ENCODE measurements around the gene PTGS2.

DNA sequence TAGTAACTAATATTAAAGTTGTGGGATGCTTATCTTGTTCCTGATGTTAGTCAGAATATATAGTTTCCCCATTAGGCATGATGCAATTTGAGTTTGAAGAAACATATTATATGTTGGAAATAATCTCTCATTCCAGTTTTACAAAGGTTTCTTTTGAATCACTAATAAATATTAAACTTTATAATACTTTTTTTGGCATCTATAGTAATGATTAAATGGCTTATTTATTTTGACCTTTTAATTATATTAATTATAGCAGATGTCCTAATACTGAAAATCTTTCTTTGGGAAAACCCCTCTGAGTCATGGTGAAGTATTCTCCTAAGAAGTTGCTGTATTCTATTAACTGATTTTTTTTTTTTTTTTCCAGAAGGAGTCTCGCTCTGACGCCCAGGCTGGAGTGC, 28.5 kb upstream of the PTGS2 start:
- TF ChIP-seq, protein P1, sequence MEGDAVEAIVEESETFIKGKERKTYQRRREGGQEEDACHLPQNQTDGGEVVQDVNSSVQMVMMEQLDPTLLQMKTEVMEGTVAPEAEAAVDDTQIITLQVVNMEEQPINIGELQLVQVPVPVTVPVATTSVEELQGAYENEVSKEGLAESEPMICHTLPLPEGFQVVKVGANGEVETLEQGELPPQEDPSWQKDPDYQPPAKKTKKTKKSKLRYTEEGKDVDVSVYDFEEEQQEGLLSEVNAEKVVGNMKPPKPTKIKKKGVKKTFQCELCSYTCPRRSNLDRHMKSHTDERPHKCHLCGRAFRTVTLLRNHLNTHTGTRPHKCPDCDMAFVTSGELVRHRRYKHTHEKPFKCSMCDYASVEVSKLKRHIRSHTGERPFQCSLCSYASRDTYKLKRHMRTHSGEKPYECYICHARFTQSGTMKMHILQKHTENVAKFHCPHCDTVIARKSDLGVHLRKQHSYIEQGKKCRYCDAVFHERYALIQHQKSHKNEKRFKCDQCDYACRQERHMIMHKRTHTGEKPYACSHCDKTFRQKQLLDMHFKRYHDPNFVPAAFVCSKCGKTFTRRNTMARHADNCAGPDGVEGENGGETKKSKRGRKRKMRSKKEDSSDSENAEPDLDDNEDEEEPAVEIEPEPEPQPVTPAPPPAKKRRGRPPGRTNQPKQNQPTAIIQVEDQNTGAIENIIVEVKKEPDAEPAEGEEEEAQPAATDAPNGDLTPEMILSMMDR (IDR thresholded peaks at IDR 0.05) = no peak
- no peak for TF ChIP-seq FOXJ3 (CRISPR knock-in tag; IDR thresholded peaks at IDR 0.05; ENCODE audit: borderline replicate concordance)
- TF ChIP-seq, protein P2, sequence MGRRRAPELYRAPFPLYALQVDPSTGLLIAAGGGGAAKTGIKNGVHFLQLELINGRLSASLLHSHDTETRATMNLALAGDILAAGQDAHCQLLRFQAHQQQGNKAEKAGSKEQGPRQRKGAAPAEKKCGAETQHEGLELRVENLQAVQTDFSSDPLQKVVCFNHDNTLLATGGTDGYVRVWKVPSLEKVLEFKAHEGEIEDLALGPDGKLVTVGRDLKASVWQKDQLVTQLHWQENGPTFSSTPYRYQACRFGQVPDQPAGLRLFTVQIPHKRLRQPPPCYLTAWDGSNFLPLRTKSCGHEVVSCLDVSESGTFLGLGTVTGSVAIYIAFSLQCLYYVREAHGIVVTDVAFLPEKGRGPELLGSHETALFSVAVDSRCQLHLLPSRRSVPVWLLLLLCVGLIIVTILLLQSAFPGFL (CRISPR knock-in tag; IDR thresholded peaks at IDR 0.05; ENCODE audit: borderline replicate concordance) = no peak
- TF ChIP-seq NFYB (CRISPR knock-in tag; conservative IDR thresholded peaks at IDR 0.05; ENCODE audit: low read depth) = no peak

Measured in WTC11 (cell line).